GM19025 (cell line): Measurements from ENCODE around the gene KLK3.
"Not testable (repeated sequence)": the region's sequence is repeated elsewhere in the genome, so short reads cannot be mapped to it uniquely, and the experiment has no call there.

ENCODE experiments used
- ATAC-seq: cut with Tn5 transposase; IDR thresholded peaks from one replicate; pipeline ENCODE4 v1.9.1; 2021; ENCODE audit warnings: mild to moderate bottlenecking, low read depth, moderate library complexity; ENCODE audit not compliant: unreplicated experiment

The KLK3 gene

DNA sequence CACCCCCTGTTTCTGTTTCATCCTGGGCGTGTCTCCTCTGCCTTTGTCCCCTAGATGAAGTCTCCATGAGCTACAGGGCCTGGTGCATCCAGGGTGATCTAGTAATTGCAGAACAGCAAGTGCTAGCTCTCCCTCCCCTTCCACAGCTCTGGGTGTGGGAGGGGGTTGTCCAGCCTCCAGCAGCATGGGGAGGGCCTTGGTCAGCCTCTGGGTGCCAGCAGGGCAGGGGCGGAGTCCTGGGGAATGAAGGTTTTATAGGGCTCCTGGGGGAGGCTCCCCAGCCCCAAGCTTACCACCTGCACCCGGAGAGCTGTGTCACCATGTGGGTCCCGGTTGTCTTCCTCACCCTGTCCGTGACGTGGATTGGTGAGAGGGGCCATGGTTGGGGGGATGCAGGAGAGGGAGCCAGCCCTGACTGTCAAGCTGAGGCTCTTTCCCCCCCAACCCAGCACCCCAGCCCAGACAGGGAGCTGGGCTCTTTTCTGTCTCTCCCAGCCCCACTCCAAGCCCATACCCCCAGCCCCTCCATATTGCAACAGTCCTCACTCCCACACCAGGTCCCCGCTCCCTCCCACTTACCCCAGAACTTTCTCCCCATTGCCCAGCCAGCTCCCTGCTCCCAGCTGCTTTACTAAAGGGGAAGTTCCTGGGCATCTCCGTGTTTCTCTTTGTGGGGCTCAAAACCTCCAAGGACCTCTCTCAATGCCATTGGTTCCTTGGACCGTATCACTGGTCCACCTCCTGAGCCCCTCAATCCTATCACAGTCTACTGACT, at the start of gene KLK3:
Gene KLK3, plus strand, starts transcription at position 280 of the 775 bp plus-strand sequence. Its CDS starts 41 bp downstream, at position 321.
- no peak for ATAC-seq

GRCh38 chr19:50808856-50809255, 45.9 kb upstream of the KLK3 start:
- ATAC-seq, result no peak

- not testable (repeated sequence) for ATAC-seq
Measured at GRCh38 chr19:50811622-50812238, 43.0 kb upstream of the KLK3 start.

DNA sequence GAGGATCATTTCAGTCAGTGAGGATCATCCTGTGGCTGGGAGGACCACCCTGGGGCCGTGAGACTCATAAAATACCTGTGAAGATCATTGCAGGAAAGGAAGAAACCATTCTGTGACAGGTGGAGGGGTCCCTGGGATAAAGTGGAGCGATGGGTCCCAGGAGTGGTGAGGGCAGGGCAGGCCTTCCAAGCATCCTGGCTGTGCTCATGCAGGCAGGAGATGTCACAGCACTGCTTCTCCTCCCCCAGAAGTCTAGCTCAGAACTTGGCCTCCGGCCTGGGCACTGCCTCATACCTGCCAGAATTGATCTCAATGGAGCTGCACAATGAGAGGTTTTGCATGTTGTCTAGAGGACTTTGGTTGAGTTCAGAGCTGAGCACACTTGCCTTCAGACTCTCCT, 42.2 kb upstream of the KLK3 start:
- no peak for ATAC-seq

DNA sequence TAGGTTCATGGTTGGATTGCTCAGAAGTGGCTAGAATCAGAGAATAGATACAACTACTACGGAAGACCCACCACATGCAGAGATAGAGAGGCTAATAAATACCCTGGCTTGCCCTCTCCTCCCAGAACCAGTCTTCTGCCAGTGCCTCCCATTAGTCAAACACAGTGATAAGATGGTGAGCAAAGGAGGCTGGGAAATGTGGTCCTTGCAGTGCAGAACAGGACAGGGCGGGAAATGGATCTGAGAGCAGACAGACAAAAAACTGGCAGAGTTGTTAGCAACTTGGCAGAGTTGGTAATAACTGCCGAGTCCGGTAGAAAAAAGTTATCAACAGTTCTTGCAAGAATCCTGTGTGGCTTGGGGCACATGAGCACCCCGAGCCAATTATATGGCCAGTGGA, 39.8 kb upstream of the KLK3 start:
- no peak for ATAC-seq

DNA sequence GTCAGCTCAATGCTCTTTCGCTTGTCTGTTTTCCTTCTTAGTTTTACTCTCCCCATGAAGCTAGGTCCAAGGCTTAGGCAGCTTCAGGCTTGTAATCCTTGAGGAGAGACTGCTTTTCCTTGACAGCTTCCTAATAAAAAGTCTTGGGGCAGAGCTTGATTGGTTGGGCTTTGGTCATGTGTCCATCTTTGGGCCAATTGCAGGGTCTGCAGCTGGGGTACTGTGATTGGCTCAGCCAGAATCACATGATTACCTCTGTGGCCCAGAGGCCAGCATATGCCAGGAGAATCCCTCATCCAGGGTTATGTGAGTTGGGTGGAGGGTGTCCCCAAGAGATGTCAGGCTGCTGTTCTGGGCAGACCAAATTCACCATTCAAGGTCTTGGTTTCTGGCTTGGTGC, 39.3 kb upstream of the KLK3 start:
- ATAC-seq, result no peak

- ATAC-seq, result peak; percentile 50
Measured at GRCh38 chr19:50817941-50818858, 36.5 kb upstream of the KLK3 start.

DNA sequence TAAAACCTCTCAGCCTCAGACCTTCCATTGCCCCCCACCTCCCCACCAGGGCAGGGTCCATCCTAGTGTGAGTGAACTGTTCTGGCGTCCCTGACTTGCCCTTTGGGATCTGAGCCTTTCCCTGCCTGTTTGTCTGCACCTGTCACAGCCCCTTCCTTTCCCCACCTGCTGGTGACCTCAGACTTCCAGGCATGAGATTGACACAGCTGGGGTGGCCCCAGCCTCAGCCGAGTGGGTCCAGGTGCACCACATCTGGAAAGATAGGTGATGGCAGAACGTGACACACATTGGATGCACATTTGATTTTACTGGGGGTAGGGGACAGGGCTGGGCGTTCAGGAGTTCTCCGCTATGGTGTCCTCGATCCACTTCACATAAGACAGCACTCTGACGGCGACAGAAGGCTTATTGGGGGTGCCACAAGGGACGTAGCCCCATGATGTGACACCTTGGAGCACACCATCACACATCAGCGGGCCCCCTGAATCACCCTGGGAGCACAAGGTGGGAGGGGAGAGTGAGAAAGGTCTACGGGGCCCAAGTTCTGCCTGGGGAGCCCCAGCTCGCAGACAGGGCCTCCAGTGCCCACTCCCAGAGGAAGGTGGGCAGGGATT, 35.7 kb upstream of the KLK3 start:
- ATAC-seq, result no peak

DNA sequence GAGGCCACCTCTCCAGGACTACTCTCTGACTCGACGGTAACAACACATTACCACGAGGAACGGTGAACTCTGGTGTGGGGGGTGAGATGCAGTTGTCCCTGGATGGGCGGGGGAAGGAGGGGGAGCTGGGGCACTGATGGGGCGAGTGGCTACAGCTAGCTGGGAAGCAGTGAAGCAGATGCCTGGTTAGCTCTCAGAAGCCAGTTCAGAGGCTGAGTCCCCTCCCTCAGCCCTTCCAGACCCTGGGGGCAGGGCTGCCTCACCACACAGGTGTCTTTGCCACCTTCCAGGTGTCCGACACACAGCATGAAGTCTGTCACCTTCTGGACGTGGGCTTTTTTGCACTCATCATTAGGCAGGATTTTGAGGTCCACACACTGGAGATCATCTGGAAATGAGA, 35.1 kb upstream of the KLK3 start:
- no peak for ATAC-seq

DNA sequence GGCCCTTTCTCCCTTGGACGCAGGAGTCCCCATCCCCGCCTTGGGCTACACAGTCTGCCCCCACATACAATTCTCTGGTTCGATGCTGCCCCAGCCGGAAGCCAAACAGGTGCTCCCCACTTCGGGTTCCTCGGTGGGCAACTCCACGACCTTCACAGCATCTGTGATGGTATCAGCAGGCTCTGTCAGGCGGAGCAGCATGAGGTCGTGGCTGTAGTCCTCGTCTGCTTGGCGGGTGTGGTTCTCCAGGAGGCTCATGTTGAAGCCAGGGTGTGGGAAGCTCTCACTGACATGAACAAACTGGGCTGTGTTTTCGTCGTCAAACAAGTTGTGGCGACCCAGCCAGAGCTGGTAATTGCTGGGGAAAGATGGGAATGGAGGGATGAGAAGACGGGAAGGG, 34.6 kb upstream of the KLK3 start:
- ATAC-seq, result no peak

GRCh38 chr19:50820549-50821247, 34.0 kb upstream of the KLK3 start:
- ATAC-seq, result no peak

GRCh38 chr19:50821248-50821612, 33.5 kb upstream of the KLK3 start:
- no peak for ATAC-seq

GRCh38 chr19:50821622-50822021, 33.1 kb upstream of the KLK3 start:
- ATAC-seq, result no peak

- ATAC-seq, result no peak
Measured at GRCh38 chr19:50822661-50823208, 32.0 kb upstream of the KLK3 start.

DNA sequence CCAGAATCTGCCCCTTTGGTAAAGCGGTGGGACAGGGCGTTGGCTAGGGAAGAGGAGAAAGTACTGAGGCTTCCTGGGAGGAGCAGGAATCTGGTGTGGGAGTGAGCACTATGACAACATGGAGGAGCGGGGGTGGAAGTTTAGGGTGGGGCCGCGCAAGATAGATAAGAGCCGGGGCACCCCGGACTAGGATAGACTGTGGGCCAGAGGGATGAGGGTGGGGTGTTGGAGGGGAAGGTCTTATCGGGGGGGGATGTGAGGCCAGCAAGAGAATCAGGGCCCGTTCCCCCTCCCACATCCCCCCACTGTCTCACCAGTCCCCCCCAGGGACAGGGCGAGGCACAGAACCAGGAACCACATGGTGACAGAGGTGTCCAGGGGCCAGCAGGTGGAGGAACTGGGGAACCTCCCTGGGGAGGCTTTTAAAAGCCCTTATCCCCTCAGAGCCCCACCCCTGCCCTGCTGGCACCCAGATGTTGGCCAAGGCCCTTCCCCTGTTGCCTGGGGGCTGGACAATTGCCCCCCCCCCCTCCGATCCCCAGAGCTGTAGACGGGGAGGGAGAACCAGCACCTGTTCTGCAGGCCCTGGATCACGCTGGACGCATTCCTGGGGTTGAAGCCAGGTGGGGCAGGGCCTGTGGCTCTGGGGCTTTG, 31.2 kb upstream of the KLK3 start, which contains the start of gene KLK1:
Gene KLK1, minus strand, starts transcription at position 399 of the 654 bp plus-strand sequence. Its CDS starts 39 bp downstream, at position 360.
- ATAC-seq, result no peak

- no peak for ATAC-seq
Measured at GRCh38 chr19:50826492-50827240, 28.0 kb upstream of the KLK3 start.

GRCh38 chr19:50827476-50827875, 27.2 kb upstream of the KLK3 start:
- no peak for ATAC-seq

DNA sequence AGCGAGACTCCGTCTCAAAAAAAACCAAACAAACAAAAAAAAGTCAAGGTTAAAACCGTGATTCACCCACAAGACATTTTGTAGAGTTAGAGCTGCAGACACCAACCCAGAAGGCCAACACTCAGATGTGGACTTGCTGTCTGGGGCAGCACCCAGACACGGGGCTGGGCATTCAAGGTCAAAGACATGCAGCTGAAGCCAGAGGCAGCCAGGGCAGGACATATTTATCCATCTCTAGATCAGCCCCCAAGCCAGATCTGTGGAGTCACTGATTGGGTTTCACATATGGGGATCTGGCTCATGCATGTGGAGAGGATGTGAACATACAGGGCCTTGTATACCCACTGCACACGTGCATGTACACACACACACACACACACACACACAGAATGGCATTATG, 24.9 kb upstream of the KLK3 start:
- ATAC-seq, result no peak
